GM12878 (cell line): ENCODE data around the gene RSPH1. TPM values are rescaled to one million over a fixed set of nuclear protein-coding genes. Genes with fewer than 3 reads are reported as not detected.

ENCODE experiments used
- ATAC-seq: fragments of 200-7000 bp; cut with Tn5 transposase; 3 replicates; pipeline ENCODE4 v1.9.1; 2020; ENCODE audit warnings: mild to moderate bottlenecking, moderate library complexity
- BruUV-seq: library from RNA; stranded (reverse); fragments of 400-500 nt; replicated peaks from 2 replicates; lab custom pipeline; 2021; lab: Mats Ljungman, UMichigan
- CTCF ChIA-PET: fragments of 300-600 bp; sonication (Branson Sonifier 250); formaldehyde crosslinking; extraction: SDS; loops from one replicate; lab custom pipeline; 2021; ENCODE audit warnings: inconsistent platforms; lab: Yijun Ruan, JAX
- POLR2A ChIA-PET: fragments of 350-600 bp; formaldehyde crosslinking; extraction: SDS; loops from one replicate; lab custom pipeline; 2021; ENCODE audit warnings: inconsistent platforms; lab: Charles Lee
- RAD21 ChIA-PET: fragments of 300-600 bp; sonication (Branson Sonifier 250); formaldehyde crosslinking; loops from one replicate; lab custom pipeline; 2023; ENCODE audit warnings: antibody characterized with exemption; ENCODE audit not compliant: unreplicated experiment; lab: Charles Lee
- SMC1A ChIA-PET: fragments of 300-600 bp; sonication (Branson Sonifier 250); formaldehyde crosslinking; loops from one replicate; lab custom pipeline; 2023; ENCODE audit not compliant: unreplicated experiment, uncharacterized antibody; lab: Charles Lee
- DNase-seq: peaks from one replicate; pipeline ENCODE4 v3.0.0-alpha.2; 2011; ENCODE audit warnings: low read depth, low spot score
- FAIRE-seq: peaks from 3 replicates; lab custom pipeline; 2011; peaks lifted over from hg19 to GRCh38; lab: Jason Lieb, UNC
- H2AFZ ChIP-seq: 2 replicates; pipeline ENCODE4 v1.6.0; 2011; ENCODE audit warnings: low read depth, low read length, control low read depth; ENCODE audit not compliant: control insufficient read depth
- H3K27ac ChIP-seq: 2 replicates; pipeline ENCODE4 v1.5.1; 2011; ENCODE audit warnings: control low read depth; ENCODE audit not compliant: control insufficient read depth, insufficient read depth
- H3K27me3 ChIP-seq, 2 experiments: replicated peaks in 1 of 2; 2 replicates each; pipeline versions ENCODE4 v1.6.0 to v1.6.1; 2011; ENCODE audit warnings: low read length in 1 of 2; ENCODE audit not compliant: control insufficient read depth in 2 of 2, insufficient read depth in 2 of 2
- H3K36me3 ChIP-seq, 2 experiments: 2 replicates each; pipeline ENCODE4 v1.5.1; 2011; ENCODE audit warnings: low read length in 1 of 2; ENCODE audit not compliant: control insufficient read depth in 2 of 2, insufficient read depth in 2 of 2
- H3K4me1 ChIP-seq: 2 replicates; pipeline ENCODE4 v1.6.1; 2011; ENCODE audit warnings: mild to moderate bottlenecking, low read length, moderate library complexity, mixed read lengths; ENCODE audit not compliant: control insufficient read depth, insufficient read depth
- H3K4me2 ChIP-seq: 2 replicates; pipeline ENCODE4 v1.6.0; 2011; ENCODE audit warnings: control low read depth; ENCODE audit not compliant: control insufficient read depth, insufficient read depth
- H3K4me3 ChIP-seq: fragments of 200-600 bp; sonication (generic); 2 replicates; pipeline ENCODE4 v1.5.1; 2016
- H3K79me2 ChIP-seq: 2 replicates; pipeline ENCODE4 v1.6.0; 2011; ENCODE audit warnings: low read length; ENCODE audit not compliant: control insufficient read depth, insufficient read depth
- H3K9ac ChIP-seq: 2 replicates; pipeline ENCODE4 v1.8.0; 2011; ENCODE audit warnings: low read length, control low read depth, mixed read lengths; ENCODE audit not compliant: control insufficient read depth, insufficient read depth
- H3K9me3 ChIP-seq: replicated peaks from 3 replicates; pipeline ENCODE4 v1.5.1; 2011; ENCODE audit warnings: mild to moderate bottlenecking, low read length; ENCODE audit not compliant: control insufficient read depth, insufficient read depth
- H4K20me1 ChIP-seq: 2 replicates; pipeline ENCODE4 v1.6.0; 2011; ENCODE audit not compliant: control insufficient read depth, insufficient read depth
- JUND ChIP-seq: IDR thresholded peaks from 2 replicates; pipeline ENCODE4 v1.6.1; 2012; ENCODE audit warnings: low read depth, mild to moderate bottlenecking, low read length, improper control_type of control experiment, moderate library complexity
- MYB ChIP-seq: fragments of 150-350 bp; IDR thresholded peaks from 2 replicates; pipeline ENCODE4 v1.6.1; 2014; ENCODE audit warnings: mild to moderate bottlenecking, low read depth, low read length, borderline replicate concordance
- NR2C2 ChIP-seq: IDR thresholded peaks from 2 replicates; pipeline ENCODE4 v1.6.1; 2011; ENCODE audit warnings: borderline replicate concordance, low read depth; ENCODE audit not compliant: control insufficient read depth, insufficient read length
- RFX5 ChIP-seq: IDR thresholded peaks from 2 replicates; pipeline ENCODE4 v1.6.1; 2011; ENCODE audit warnings: low read depth, low read length, improper control_type of control experiment
- SRF ChIP-seq, 2 experiments: IDR thresholded peaks; 2 replicates each; pipeline ENCODE4 v1.6.1; 2011; ENCODE audit warnings: low read depth in 2 of 2, low read length in 2 of 2, mild to moderate bottlenecking in 1 of 2, moderate library complexity in 1 of 2
- TARDBP ChIP-seq: IDR thresholded peaks from 2 replicates; pipeline ENCODE4 v1.6.1; 2016; ENCODE audit warnings: borderline replicate concordance
- ZBTB11 ChIP-seq: fragments of 450-650 bp; formaldehyde crosslinking; IDR thresholded peaks from 2 replicates; pipeline ENCODE4 v1.5.0; 2022; ENCODE audit warnings: mild to moderate bottlenecking, missing genetic modification characterization
- ZSCAN29 ChIP-seq: fragments of 450-650 bp; IDR thresholded peaks from 2 replicates; pipeline ENCODE4 v1.6.1; 2017; ENCODE audit warnings: mild to moderate bottlenecking, moderate library complexity
- WGBS: methylation state at CpG from one replicate; pipeline ENCODE4 v1.1.6; 2016; ENCODE audit warnings: low lambda C conversion rate; ENCODE audit not compliant: insufficient replicate concordance, insufficient coverage; ENCODE audit errors: missing lambda C conversion rate; 5-methylcytosine and 5-hydroxymethylcytosine counted together
- in situ Hi-C: fragments of 300-500 bp; cut with MboI; formaldehyde crosslinking; loops from 9 replicates; pipeline ENCODE4 v1.14.3; 2018; ENCODE audit warnings: mixed read lengths
- intact Hi-C: fragments of 100-400 bp; cut with micrococcal nuclease; formaldehyde crosslinking; loops from one replicate; pipeline ENCODE4 v1.14.2; 2022; ENCODE audit not compliant: unreplicated experiment
- polyA plus RNA-seq, 11 experiments: library from polyadenylated mRNA; depleted of rRNA in 4 of 11; unstranded in 6 of 11; stranded (reverse) in 5 of 11; fragments of >200 nt; fragmentation: Nextera tagmentation in 4 of 11; fragmentation: Illumina TruSeq in 1 of 11; extraction: Ambion mirVana in 4 of 11; extraction: Trizol in 1 of 11; gene quantifications; 1 replicate in 1 of 11; 2 replicates in 10 of 11; pipeline versions ENCODE4 v1.2.1 to v1.2.3, GENCODE V29; 2011 to 2016; ENCODE audit warnings: inconsistent platforms in 2 of 11, missing spikeins in 2 of 11, low read depth in 1 of 11
- total RNA-seq, 4 experiments: library from RNA; depleted of rRNA in 3 of 4; stranded (reverse); fragments of >200 nt in 3 of 4; fragmentation: Illumina TruSeq in 1 of 4; extraction: Trizol in 1 of 4; gene quantifications; 2 replicates each; pipeline versions ENCODE4 v1.2.1 to v1.2.3, GENCODE V29; 2013 to 2021

The RSPH1 gene
- total and polyA plus RNA-seq, 10 of the 15 experiments (the other 5 are each of a cell fraction or from before 2014, with no cell fraction given), result 0.11 to 1.4 (median 0.38) TPM

DNA sequence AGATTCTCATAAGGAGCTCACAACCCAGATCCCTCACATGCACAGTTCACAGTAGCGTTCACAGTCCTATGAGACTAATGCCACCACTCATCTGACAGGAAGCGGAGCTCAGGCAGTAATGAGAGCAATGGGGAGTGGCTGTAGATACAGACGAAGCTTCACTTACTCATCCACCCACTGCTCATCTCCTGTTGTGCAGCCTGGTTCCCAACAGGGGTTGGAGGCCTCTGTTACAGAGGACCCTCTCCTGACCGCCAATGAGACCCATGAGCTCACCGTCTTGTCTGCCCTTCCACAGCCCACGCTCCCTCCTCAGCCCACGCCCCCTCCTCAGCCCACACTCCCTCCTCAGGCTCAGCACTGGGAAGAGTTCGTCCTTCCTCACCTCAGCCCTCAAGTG, 39.6 kb downstream of the RSPH1 start:
- intact Hi-C loops, result no loop called here
- FAIRE-seq, result no peak
- POLR2A ChIA-PET, result interaction anchor here (1.4 to 8.6 kb wide), 2 partner anchors 58 to 80 kb away, joined by 3 to 54 read pairs; no protein-coding TSS in a partner anchor
- H2AFZ ChIP-seq, result no peak overlapping the region
- CTCF ChIA-PET, result interaction anchor here (0.6 to 9.7 kb wide), 7 partner anchors 12 to 311 kb away, joined by 3 to 117 read pairs (median 6); no protein-coding TSS in a partner anchor
- H3K4me3 ChIP-seq, result no peak overlapping the region
- no peak for TF ChIP-seq NR2C2
- TF ChIP-seq JUND, result no peak
- TF ChIP-seq RFX5, result no peak
- no peak for TF ChIP-seq ZSCAN29
- TF ChIP-seq SRF (IDR thresholded peaks at IDR 0.05; ENCODE audit: low read depth in 2 of 2, low read length in 2 of 2), result no peak
- no peak for TF ChIP-seq MYB
- TF ChIP-seq TARDBP, result no peak
- TF ChIP-seq ZBTB11 (CRISPR knock-in tag), result no peak
- no peak for DNase-seq
- ATAC-seq, result no peak
- no peaks in the 10 kb centered on the region for H3K27me3 ChIP-seq
- no peak overlapping the region for H3K4me2 ChIP-seq
- no TSS peak for BruUV-seq
- H3K79me2 ChIP-seq, result no peaks in the 10 kb centered on the region
- H3K36me3 ChIP-seq, result no peaks in the 10 kb centered on the region
- in situ Hi-C loops, result no loop called here
- peaks cover 19% of the 10 kb centered on the region for H3K4me1 ChIP-seq
- SMC1A ChIA-PET, result interaction anchor here (0.6 to 3.7 kb wide), 9 partner anchors 11 to 81 kb away, joined by 3 to 35 read pairs (median 5); no protein-coding TSS in a partner anchor
- H3K9ac ChIP-seq, result no peak overlapping the region
- no peak overlapping the region for H3K27ac ChIP-seq
- RAD21 ChIA-PET, result interaction anchor here (0.8 to 2.7 kb wide), 15 partner anchors 9 to 198 kb away, joined by 3 to 22 read pairs (median 4); partner anchors contain the start of genes RSPH1 and SLC37A1
- no peaks in the 10 kb centered on the region; the same call in 2 of the 3 replicates for H3K9me3 ChIP-seq
- H4K20me1 ChIP-seq, result no peaks in the 10 kb centered on the region
- 63% methylated on average over 8 of the region's 8 CpGs for WGBS
